PC-3 (cell line): Measurements from ENCODE around the gene P3H3.

ENCODE experiments used
- CTCF ChIP-seq: fragments of 300-600 bp; sonication (generic); conservative IDR thresholded peaks from 2 replicates; pipeline ENCODE4 v1.5.1; 2017; ENCODE audit warnings: antibody characterized with exemption, low read depth, mild to moderate bottlenecking, low read length
- EZH2 ChIP-seq: fragments of 300-600 bp; sonication (generic); IDR thresholded peaks from one replicate; pipeline ENCODE4 v1.6.1; 2017; ENCODE audit warnings: antibody characterized with exemption, mild to moderate bottlenecking, low read length; ENCODE audit not compliant: unreplicated experiment
- EZH2phosphoT487 ChIP-seq: fragments of 300-600 bp; sonication (generic); IDR thresholded peaks from 2 replicates; pipeline ENCODE4 v1.6.1; 2018; ENCODE audit warnings: mild to moderate bottlenecking, antibody characterized with exemption, low read length, borderline replicate concordance

GRCh38 chr12:6827437-6827911 is 733 bp upstream of the P3H3 start:
- no peak for TF ChIP-seq CTCF
- no peak for TF ChIP-seq EZH2
- no peak for TF ChIP-seq EZH2phosphoT487
